IMR-90 (cell line): ENCODE measurements around the gene CCSER1. TPM values are rescaled to one million over a fixed set of nuclear protein-coding genes. Genes with fewer than 3 reads are reported as not detected.

ENCODE experiments used
- ATAC-seq: fragments of 200-7000 bp; cut with Tn5 transposase; 2 replicates; pipeline ENCODE4 v1.9.1; 2020; ENCODE audit warnings: low read depth, mild to moderate bottlenecking, moderate library complexity
- BruUV-seq: library from RNA; stranded (reverse); fragments of 400-500 nt; replicated peaks from 2 replicates; lab custom pipeline; 2021; lab: Mats Ljungman, UMichigan
- CTCF ChIA-PET: fragments of 300-600 bp; formaldehyde crosslinking; extraction: SDS; loops from one replicate; lab custom pipeline; 2021; ENCODE audit warnings: antibody characterized with exemption; lab: Yijun Ruan, JAX
- POLR2A ChIA-PET: fragments of 300-600 bp; sonication (Branson Sonifier 250); formaldehyde crosslinking; loops from one replicate; lab custom pipeline; 2022; ENCODE audit warnings: antibody characterized with exemption; ENCODE audit not compliant: unreplicated experiment; lab: Charles Lee
- DNase-seq: peaks from one replicate; pipeline ENCODE4 v3.0.0; 2013
- H2AFZ ChIP-seq: replicated peaks from 2 replicates; pipeline ENCODE3; 2013; ENCODE audit warnings: low read length, mild to moderate bottlenecking; ENCODE audit not compliant: poor library complexity
- H2AK5ac ChIP-seq: 2 replicates; pipeline ENCODE4 v1.6.1; 2013; ENCODE audit warnings: low read depth, low read length, inconsistent platforms
- H2AK9ac ChIP-seq: replicated peaks from 2 replicates; pipeline ENCODE3; 2013; ENCODE audit warnings: mild to moderate bottlenecking, low read depth, low read length, moderate library complexity; ENCODE audit not compliant: poor library complexity
- H2BK120ac ChIP-seq: 2 replicates; pipeline ENCODE4 v1.6.1; 2013; ENCODE audit warnings: low read depth, low read length, inconsistent platforms
- H2BK15ac ChIP-seq: 3 replicates; pipeline ENCODE4 v1.6.1; 2013; ENCODE audit warnings: low read depth, low read length, inconsistent platforms
- H2BK20ac ChIP-seq: 2 replicates; pipeline ENCODE4 v1.6.1; 2013; ENCODE audit warnings: low read depth, mild to moderate bottlenecking, inconsistent platforms, low read length, moderate library complexity
- H2BK5ac ChIP-seq: 2 replicates; pipeline ENCODE4 v1.6.1; 2013; ENCODE audit warnings: mild to moderate bottlenecking, low read depth, low read length, inconsistent platforms; ENCODE audit not compliant: poor library complexity, severe bottlenecking
- H3K14ac ChIP-seq: replicated peaks from 2 replicates; pipeline ENCODE4 v1.6.1; 2013; ENCODE audit warnings: low read depth, low read length, inconsistent platforms
- H3K18ac ChIP-seq: 2 replicates; pipeline ENCODE4 v1.6.1; 2013; ENCODE audit warnings: low read depth, low read length, control low read depth
- H3K23ac ChIP-seq: 2 replicates; pipeline ENCODE4 v1.6.1; 2013; ENCODE audit warnings: low read depth, low read length, inconsistent platforms
- H3K27ac ChIP-seq: 2 replicates; pipeline ENCODE4 v1.5.1; 2013; ENCODE audit warnings: mild to moderate bottlenecking, control low read depth, low read length; ENCODE audit not compliant: insufficient read depth
- H3K27me3 ChIP-seq: 2 replicates; pipeline ENCODE4 v1.6.1; 2013; ENCODE audit warnings: low read length; ENCODE audit not compliant: control insufficient read depth, insufficient read depth
- H3K36me3 ChIP-seq: 2 replicates; pipeline ENCODE4 v1.6.1; 2013; ENCODE audit warnings: low read length, mixed read lengths; ENCODE audit not compliant: control insufficient read depth, insufficient read depth
- H3K4ac ChIP-seq: 2 replicates; pipeline ENCODE4 v1.6.1; 2013; ENCODE audit warnings: low read depth, low read length, inconsistent platforms
- H3K4me1 ChIP-seq: 2 replicates; pipeline ENCODE4 v1.6.1; 2013; ENCODE audit warnings: low read length, mixed read lengths; ENCODE audit not compliant: control insufficient read depth, insufficient read depth
- H3K4me2 ChIP-seq: 2 replicates; pipeline ENCODE4 v1.6.1; 2013; ENCODE audit warnings: low read depth, mild to moderate bottlenecking, control low read depth, low read length, moderate library complexity
- H3K4me3 ChIP-seq: 2 replicates; pipeline ENCODE4 v1.5.1; 2013; ENCODE audit warnings: low read depth, mild to moderate bottlenecking, control low read depth, low read length, moderate library complexity; ENCODE audit not compliant: insufficient read depth
- H3K56ac ChIP-seq: 2 replicates; pipeline ENCODE4 v1.6.1; 2013; ENCODE audit warnings: low read length, inconsistent platforms; ENCODE audit not compliant: insufficient read depth; ENCODE audit errors: extremely low read depth
- H3K79me1 ChIP-seq, 2 experiments: 2 replicates each; pipeline ENCODE4 v1.6.1; 2013; ENCODE audit warnings: low read length in 2 of 2, inconsistent platforms in 1 of 2, low read depth in 1 of 2
- H3K9ac ChIP-seq: 2 replicates; pipeline ENCODE4 v1.6.1; 2013; ENCODE audit warnings: low read depth, low read length, control low read depth
- H3K9me1 ChIP-seq: 2 replicates; pipeline ENCODE4 v1.6.1; 2013; ENCODE audit warnings: low read length, inconsistent platforms; ENCODE audit not compliant: insufficient read depth
- H3K9me3 ChIP-seq: 2 replicates; pipeline ENCODE4 v1.6.1; 2013; ENCODE audit warnings: low read length; ENCODE audit not compliant: control insufficient read depth, insufficient read depth
- H4K20me1 ChIP-seq: 2 replicates; pipeline ENCODE4 v1.6.1; 2013; ENCODE audit warnings: low read length, inconsistent platforms; ENCODE audit not compliant: insufficient read depth
- H4K5ac ChIP-seq: 2 replicates; pipeline ENCODE4 v1.6.1; 2013; ENCODE audit warnings: mild to moderate bottlenecking, low read depth, low read length, control low read depth
- H4K8ac ChIP-seq, 2 experiments: 2 replicates each; pipeline ENCODE4 v1.6.1; 2013; ENCODE audit warnings: low read depth in 2 of 2, low read length in 2 of 2, control low read depth in 1 of 2, inconsistent platforms in 1 of 2
- H4K91ac ChIP-seq: 2 replicates; pipeline ENCODE4 v1.6.1; 2013; ENCODE audit warnings: low read depth, low read length, inconsistent platforms; ENCODE audit not compliant: insufficient read depth
- MAFK ChIP-seq: IDR thresholded peaks from 2 replicates; pipeline ENCODE4 v1.6.1; 2012; ENCODE audit warnings: low read depth, low read length, improper control_type of control experiment
- MAZ ChIP-seq: IDR thresholded peaks from 2 replicates; pipeline ENCODE4 v1.6.1; 2012; ENCODE audit warnings: low read depth, mild to moderate bottlenecking, low read length, improper control_type of control experiment, moderate library complexity, borderline replicate concordance
- POLR2A ChIP-seq: IDR thresholded peaks from 2 replicates; pipeline ENCODE4 v1.6.1; 2012; ENCODE audit warnings: mild to moderate bottlenecking, low read depth, low read length
- RAD21 ChIP-seq: IDR thresholded peaks from 2 replicates; pipeline ENCODE4 v1.6.1; 2012; ENCODE audit warnings: low read length, improper control_type of control experiment
- RCOR1 ChIP-seq: IDR thresholded peaks from 2 replicates; pipeline ENCODE4 v1.6.1; 2012; ENCODE audit warnings: mild to moderate bottlenecking, low read length, improper control_type of control experiment; ENCODE audit not compliant: insufficient replicate concordance
- USF2 ChIP-seq: fragments of 150-350 bp; IDR thresholded peaks from 2 replicates; pipeline ENCODE4 v1.6.1; 2017; ENCODE audit warnings: mild to moderate bottlenecking, antibody characterized with exemption, low read length, low read depth
- WGBS, 2 experiments: methylation state at CpG; one replicate each; pipeline versions ENCODE4 v1.1.5 to v1.1.7; 2013; ENCODE audit warnings: missing lambda C conversion rate in 2 of 2; ENCODE audit not compliant: insufficient read length in 1 of 2; ENCODE audit errors: extremely low coverage in 2 of 2; 5-methylcytosine and 5-hydroxymethylcytosine counted together
- dilution Hi-C: fragments of 300-500 bp; cut with HindIII; formaldehyde crosslinking; loops from one replicate; pipeline ENCODE4 v1.14.3; 2018; ENCODE audit warnings: low sequenced_read_pairs; ENCODE audit not compliant: unreplicated experiment
- in situ Hi-C: fragments of 300-500 bp; cut with MboI; formaldehyde crosslinking; loops from 3 replicates; pipeline ENCODE4 v1.14.3; 2019; ENCODE audit warnings: low sequenced_read_pairs, inconsistent platforms, mixed read lengths
- intact Hi-C: fragments of 100-400 bp; cut with micrococcal nuclease; formaldehyde crosslinking; loops from 2 replicates; pipeline ENCODE4 v1.10.0; 2022
- polyA plus RNA-seq, 3 experiments: library from polyadenylated mRNA; depleted of rRNA; stranded (reverse); fragments of >200 nt; gene quantifications; 2 replicates each; pipeline ENCODE4 v1.2.3, GENCODE V29; 2012; ENCODE audit warnings: low replicate concordance in 1 of 3
- total RNA-seq: library from RNA; depleted of rRNA; stranded (reverse); fragments of >200 nt; gene quantifications from 2 replicates; pipeline ENCODE4 v1.2.3, GENCODE V29; 2012

The CCSER1 gene
- total and polyA plus RNA-seq, 2 of the 4 experiments (the other 2 are of a cell fraction) = not detected

GRCh38 chr4:91362125-91362524 is 1234.9 kb downstream of the CCSER1 start:
- no peaks in the 10 kb centered on the region for H3K27me3 ChIP-seq

More at GRCh38 chr4:91362125-91362524, 1234.9 kb downstream of the CCSER1 start:
- Histone ChIP-seq H3K4me2 (no peak overlapping the region), H2AFZ (no peak overlapping the region), H3K9me3 (no peaks in the 10 kb centered on the region), H2BK5ac (no peak overlapping the region), H2BK20ac (no peak overlapping the region), H3K14ac (no peak overlapping the region), H2BK120ac (no peak overlapping the region), H3K79me1 (no peaks in the 10 kb centered on the region), H3K9ac (no peak overlapping the region), H3K27ac (no peak overlapping the region), H3K4ac (no peak overlapping the region), H2BK15ac (no peak overlapping the region), H3K36me3 (no peaks in the 10 kb centered on the region), H4K5ac (no peak overlapping the region), H2AK9ac (no peak overlapping the region), H3K23ac (no peak overlapping the region), H3K4me3 (no peak overlapping the region), H4K8ac (no peak overlapping the region), H3K9me1 (no peaks in the 10 kb centered on the region), H3K18ac (no peak overlapping the region), H2AK5ac (no peak overlapping the region), H4K91ac (no peak overlapping the region), H3K4me1 (no peaks in the 10 kb centered on the region), H4K20me1 (no peaks in the 10 kb centered on the region), H3K56ac (no peak overlapping the region)
- DNase-seq (no peak), ATAC-seq (no peak)
- no CpG with 5 or more reads among the region's 1 CpG for WGBS, 2 experiments
- dilution Hi-C loops (no loop called here), in situ Hi-C loops (no loop called here), intact Hi-C loops (no loop called here)
- POLR2A ChIA-PET = no interaction called here
- no peak for TF ChIP-seq RCOR1
- TF ChIP-seq RAD21 = no peak
- no peak for TF ChIP-seq MAFK
- TF ChIP-seq MAZ = no peak
- TF ChIP-seq POLR2A = no peak
- no peak for TF ChIP-seq USF2
- CTCF ChIA-PET = no interaction called here
- BruUV-seq = no TSS peak
